Measurements from ENCODE around the gene IMMP2L.

DNA sequence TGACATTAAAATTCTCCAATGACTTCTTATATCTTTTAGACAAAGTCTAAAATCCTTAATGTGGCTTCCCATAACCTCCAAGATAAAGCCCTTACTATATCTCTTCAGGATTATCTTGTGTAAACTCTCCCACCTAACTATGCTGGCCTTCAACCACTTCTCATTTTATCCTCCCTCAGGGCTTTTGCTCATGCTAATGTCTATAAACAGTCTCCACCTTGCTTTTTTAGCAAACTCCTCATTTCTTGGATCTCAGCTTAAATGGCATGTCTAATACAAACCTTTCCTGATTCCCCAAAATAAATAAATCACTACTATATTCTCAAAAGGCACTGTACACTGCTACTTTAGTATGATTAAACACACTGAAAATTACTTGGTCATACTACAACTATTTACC, 290.2 kb downstream of the IMMP2L start:
- no peak for TF ChIP-seq POLR2AphosphoS5 (IDR thresholded peaks at IDR 0.05; ENCODE audit: insufficient read depth, low read depth, low read length)
- TF ChIP-seq, protein P1, sequence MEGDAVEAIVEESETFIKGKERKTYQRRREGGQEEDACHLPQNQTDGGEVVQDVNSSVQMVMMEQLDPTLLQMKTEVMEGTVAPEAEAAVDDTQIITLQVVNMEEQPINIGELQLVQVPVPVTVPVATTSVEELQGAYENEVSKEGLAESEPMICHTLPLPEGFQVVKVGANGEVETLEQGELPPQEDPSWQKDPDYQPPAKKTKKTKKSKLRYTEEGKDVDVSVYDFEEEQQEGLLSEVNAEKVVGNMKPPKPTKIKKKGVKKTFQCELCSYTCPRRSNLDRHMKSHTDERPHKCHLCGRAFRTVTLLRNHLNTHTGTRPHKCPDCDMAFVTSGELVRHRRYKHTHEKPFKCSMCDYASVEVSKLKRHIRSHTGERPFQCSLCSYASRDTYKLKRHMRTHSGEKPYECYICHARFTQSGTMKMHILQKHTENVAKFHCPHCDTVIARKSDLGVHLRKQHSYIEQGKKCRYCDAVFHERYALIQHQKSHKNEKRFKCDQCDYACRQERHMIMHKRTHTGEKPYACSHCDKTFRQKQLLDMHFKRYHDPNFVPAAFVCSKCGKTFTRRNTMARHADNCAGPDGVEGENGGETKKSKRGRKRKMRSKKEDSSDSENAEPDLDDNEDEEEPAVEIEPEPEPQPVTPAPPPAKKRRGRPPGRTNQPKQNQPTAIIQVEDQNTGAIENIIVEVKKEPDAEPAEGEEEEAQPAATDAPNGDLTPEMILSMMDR (IDR thresholded peaks at IDR 0.05; ENCODE audit: extremely low read depth in 1 of 2, insufficient read depth in 1 of 2, low read depth in 1 of 2, low read length in 2 of 2) = no peak
- no peak for TF ChIP-seq POLR2A (IDR thresholded peaks at IDR 0.05; ENCODE audit: low read depth, low read length)
- TF ChIP-seq, protein P2, sequence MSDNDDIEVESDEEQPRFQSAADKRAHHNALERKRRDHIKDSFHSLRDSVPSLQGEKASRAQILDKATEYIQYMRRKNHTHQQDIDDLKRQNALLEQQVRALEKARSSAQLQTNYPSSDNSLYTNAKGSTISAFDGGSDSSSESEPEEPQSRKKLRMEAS (IDR thresholded peaks at IDR 0.05; ENCODE audit: insufficient read depth, insufficient read length) = no peak
- no peak for TF ChIP-seq FOS (IDR thresholded peaks at IDR 0.05; ENCODE audit: borderline replicate concordance, insufficient read depth, low read length)
